ENCODE data around the gene NDRG4.

The NDRG4 gene

GRCh38 chr16:58543685-58544084 lies 43.7 kb downstream of the NDRG4 start:
- no peak for DNase-seq (ENCODE audit: low read depth)

- no peak for DNase-seq (ENCODE audit: low read depth)
These were observed 48.4 kb downstream of the NDRG4 start for GRCh38 chr16:58548378-58548777.

GRCh38 chr16:58551496-58551895 lies 51.6 kb downstream of the NDRG4 start:
- DNase-seq (ENCODE audit: low read depth), result no peak

GRCh38 chr16:58556678-58557077 lies 56.7 kb downstream of the NDRG4 start:
- no peak for DNase-seq (ENCODE audit: low read depth)
